Measurements from ENCODE around the gene MYH15.

DNA sequence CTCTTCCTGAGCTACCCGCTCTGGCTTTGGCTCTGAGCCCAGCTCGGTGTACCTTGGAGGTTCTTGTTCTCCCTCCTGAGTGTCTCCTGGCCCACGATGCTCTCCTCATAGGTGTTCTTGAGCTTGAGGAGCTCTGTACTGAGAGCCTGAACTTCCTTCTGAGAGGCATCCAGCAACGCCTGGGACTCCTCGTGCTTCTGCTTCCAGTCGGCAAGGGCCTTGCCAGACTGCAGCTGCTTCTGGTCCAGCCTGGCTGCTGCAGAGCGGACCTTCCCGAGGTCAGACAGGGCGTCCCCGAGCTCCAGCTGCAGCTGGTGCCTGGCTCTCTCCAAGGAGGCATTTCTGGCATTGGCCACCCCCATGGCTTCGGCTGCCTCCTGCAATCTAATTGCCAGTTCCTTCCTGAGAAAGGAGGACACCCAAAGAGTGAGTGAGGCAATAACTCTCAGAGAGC is 99.8 kb downstream of the MYH15 start:
- TF ChIP-seq MAFK (IDR thresholded peaks at IDR 0.05; ENCODE audit: low read depth, low read length) (no peak), CHD1 (IDR thresholded peaks at IDR 0.05; ENCODE audit: low read depth, low read length) (no peak), POLR2A (IDR thresholded peaks at IDR 0.05; ENCODE audit: low read depth, low read length) (no peak), FOS (IDR thresholded peaks at IDR 0.05; ENCODE audit: low read depth, low read length) (no peak), CEBPB (IDR thresholded peaks at IDR 0.05; ENCODE audit: low read depth, low read length) (no peak), RFX5 (IDR thresholded peaks at IDR 0.05; ENCODE audit: low read depth, low read length) (no peak), RAD21 (IDR thresholded peaks at IDR 0.05; ENCODE audit: low read length) (no peak), MAZ (IDR thresholded peaks at IDR 0.05; ENCODE audit: borderline replicate concordance, low read depth, low read length) (no peak), MXI1 (IDR thresholded peaks at IDR 0.05; ENCODE audit: borderline replicate concordance, low read depth, low read length) (no peak), RCOR1 (IDR thresholded peaks at IDR 0.05; ENCODE audit: insufficient replicate concordance, low read length) (no peak)
- TF ChIP-seq, protein P1, sequence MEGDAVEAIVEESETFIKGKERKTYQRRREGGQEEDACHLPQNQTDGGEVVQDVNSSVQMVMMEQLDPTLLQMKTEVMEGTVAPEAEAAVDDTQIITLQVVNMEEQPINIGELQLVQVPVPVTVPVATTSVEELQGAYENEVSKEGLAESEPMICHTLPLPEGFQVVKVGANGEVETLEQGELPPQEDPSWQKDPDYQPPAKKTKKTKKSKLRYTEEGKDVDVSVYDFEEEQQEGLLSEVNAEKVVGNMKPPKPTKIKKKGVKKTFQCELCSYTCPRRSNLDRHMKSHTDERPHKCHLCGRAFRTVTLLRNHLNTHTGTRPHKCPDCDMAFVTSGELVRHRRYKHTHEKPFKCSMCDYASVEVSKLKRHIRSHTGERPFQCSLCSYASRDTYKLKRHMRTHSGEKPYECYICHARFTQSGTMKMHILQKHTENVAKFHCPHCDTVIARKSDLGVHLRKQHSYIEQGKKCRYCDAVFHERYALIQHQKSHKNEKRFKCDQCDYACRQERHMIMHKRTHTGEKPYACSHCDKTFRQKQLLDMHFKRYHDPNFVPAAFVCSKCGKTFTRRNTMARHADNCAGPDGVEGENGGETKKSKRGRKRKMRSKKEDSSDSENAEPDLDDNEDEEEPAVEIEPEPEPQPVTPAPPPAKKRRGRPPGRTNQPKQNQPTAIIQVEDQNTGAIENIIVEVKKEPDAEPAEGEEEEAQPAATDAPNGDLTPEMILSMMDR (conservative IDR thresholded peaks at IDR 0.05; ENCODE audit: low read depth, low read length), result no peak
- TF ChIP-seq, protein P2, sequence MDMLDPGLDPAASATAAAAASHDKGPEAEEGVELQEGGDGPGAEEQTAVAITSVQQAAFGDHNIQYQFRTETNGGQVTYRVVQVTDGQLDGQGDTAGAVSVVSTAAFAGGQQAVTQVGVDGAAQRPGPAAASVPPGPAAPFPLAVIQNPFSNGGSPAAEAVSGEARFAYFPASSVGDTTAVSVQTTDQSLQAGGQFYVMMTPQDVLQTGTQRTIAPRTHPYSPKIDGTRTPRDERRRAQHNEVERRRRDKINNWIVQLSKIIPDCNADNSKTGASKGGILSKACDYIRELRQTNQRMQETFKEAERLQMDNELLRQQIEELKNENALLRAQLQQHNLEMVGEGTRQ (IDR thresholded peaks at IDR 0.05; ENCODE audit: low read depth, low read length), result no peak

Measured in IMR-90 (cell line).